SK-N-SH treated with all-trans-retinoic acid at 6 μM for 48 hours (cell line): ENCODE measurements around the gene F5.

Source experiments
- ZNF8 ChIP-seq: fragments of 450-650 bp; formaldehyde crosslinking; IDR thresholded peaks from 2 replicates; pipeline ENCODE4 v1.5.0; 2020; ENCODE audit warnings: mild to moderate bottlenecking, moderate library complexity
- TF ChIP-seq, protein P1 (sequence below): fragments of 250-450 bp; sonication (Bioruptor Pico); IDR thresholded peaks from 2 replicates; pipeline ENCODE4 v1.8.0; 2020; ENCODE audit warnings: mild to moderate bottlenecking, moderate library complexity, borderline replicate concordance

DNA sequence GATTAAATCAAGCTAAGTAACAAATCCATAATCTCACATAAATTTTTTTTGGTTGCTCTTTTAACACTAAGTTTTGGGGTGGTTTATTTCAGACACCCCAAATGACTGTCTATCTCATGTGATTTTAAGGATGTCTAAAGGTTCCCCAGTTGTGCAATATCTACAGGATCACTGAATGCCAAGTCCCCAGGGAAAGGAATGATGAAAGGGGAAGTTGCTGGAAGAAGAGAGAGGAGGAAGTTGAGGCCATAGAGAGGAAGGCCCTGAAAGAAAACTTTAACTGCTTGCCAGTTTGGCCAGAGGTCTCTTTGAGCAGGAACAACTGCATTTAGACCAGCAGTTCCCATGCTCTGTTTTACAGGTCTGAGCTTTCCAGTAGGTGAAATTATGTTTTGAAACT is 73.1 kb downstream of the F5 start:
- TF ChIP-seq, protein P1, sequence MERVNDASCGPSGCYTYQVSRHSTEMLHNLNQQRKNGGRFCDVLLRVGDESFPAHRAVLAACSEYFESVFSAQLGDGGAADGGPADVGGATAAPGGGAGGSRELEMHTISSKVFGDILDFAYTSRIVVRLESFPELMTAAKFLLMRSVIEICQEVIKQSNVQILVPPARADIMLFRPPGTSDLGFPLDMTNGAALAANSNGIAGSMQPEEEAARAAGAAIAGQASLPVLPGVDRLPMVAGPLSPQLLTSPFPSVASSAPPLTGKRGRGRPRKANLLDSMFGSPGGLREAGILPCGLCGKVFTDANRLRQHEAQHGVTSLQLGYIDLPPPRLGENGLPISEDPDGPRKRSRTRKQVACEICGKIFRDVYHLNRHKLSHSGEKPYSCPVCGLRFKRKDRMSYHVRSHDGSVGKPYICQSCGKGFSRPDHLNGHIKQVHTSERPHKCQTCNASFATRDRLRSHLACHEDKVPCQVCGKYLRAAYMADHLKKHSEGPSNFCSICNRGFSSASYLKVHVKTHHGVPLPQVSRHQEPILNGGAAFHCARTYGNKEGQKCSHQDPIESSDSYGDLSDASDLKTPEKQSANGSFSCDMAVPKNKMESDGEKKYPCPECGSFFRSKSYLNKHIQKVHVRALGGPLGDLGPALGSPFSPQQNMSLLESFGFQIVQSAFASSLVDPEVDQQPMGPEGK (CRISPR knock-in tag) = no peak
- TF ChIP-seq ZNF8 (CRISPR knock-in tag) = no peak
